ACHN (cell line): ENCODE measurements around the gene TSTD2.
"Not testable (repeated sequence)": the region's sequence is repeated elsewhere in the genome, so short reads cannot be mapped to it uniquely, and the experiment has no call there.

ENCODE experiments used
- DNase-seq: peaks from one replicate; pipeline ENCODE4 v3.0.0-alpha.2; 2015
- in situ Hi-C: cut with HindIII; loops from 2 replicates; pipeline ENCODE4 v1.10.0; 2017; ENCODE audit warnings: low sequenced_read_pairs, low pct_ligation_motif_present, low pct_unique_long_range_greater_than_20kb

The TSTD2 gene

GRCh38 chr9:97635026-97635425 lies 1.9 kb upstream of the TSTD2 start:
- in situ Hi-C loops, result no loop called here
- DNase-seq, result no peak

- in situ Hi-C loops, result no loop called here
- peak; percentile 2 for DNase-seq
Observed at GRCh38 chr9:97633859-97634490, 807 bp upstream of the TSTD2 start.

- DNase-seq, result peak; percentile 62
- in situ Hi-C loops, result no loop called here
Observed at GRCh38 chr9:97632248-97632984, 752 bp downstream of the TSTD2 start.

GRCh38 chr9:97630591-97630990 lies 2.6 kb downstream of the TSTD2 start:
- no peak for DNase-seq
- in situ Hi-C loops, result no loop called here

GRCh38 chr9:97629156-97629555 lies 4.0 kb downstream of the TSTD2 start:
- DNase-seq, result no peak
- in situ Hi-C loops, result no loop called here

- in situ Hi-C loops, result no loop called here
- no peak for DNase-seq
Observed at GRCh38 chr9:97628668-97629067, 4.5 kb downstream of the TSTD2 start.

GRCh38 chr9:97627624-97628023 lies 5.5 kb downstream of the TSTD2 start:
- no peak for DNase-seq
- in situ Hi-C loops, result no loop called here

GRCh38 chr9:97625620-97626019 lies 7.5 kb downstream of the TSTD2 start:
- no peak for DNase-seq
- in situ Hi-C loops, result no loop called here

GRCh38 chr9:97623946-97624345 lies 9.2 kb downstream of the TSTD2 start:
- no peak for DNase-seq
- in situ Hi-C loops, result loop anchor here (25.0 kb wide), 1 partner anchor 162 kb away; no protein-coding TSS in a partner anchor

GRCh38 chr9:97622483-97622882 lies 10.7 kb downstream of the TSTD2 start:
- not testable (repeated sequence) for DNase-seq
- in situ Hi-C loops, result loop anchor here (25.0 kb wide), 1 partner anchor 160 kb away; no protein-coding TSS in a partner anchor

- in situ Hi-C loops, result loop anchor here (25.0 kb wide), 1 partner anchor 158 kb away; no protein-coding TSS in a partner anchor
Observed at GRCh38 chr9:97620063-97620462, 13.1 kb downstream of the TSTD2 start.

GRCh38 chr9:97617939-97618416 lies 15.2 kb downstream of the TSTD2 start:
- in situ Hi-C loops, result loop anchor here (25.0 kb wide), 1 partner anchor 156 kb away; no protein-coding TSS in a partner anchor

More at GRCh38 chr9:97620063-97620462, 13.1 kb downstream of the TSTD2 start:
- DNase-seq, result not testable (repeated sequence)

GRCh38 chr9:97615439-97616072 lies 17.6 kb downstream of the TSTD2 start:
- DNase-seq, result peak; percentile 61
- in situ Hi-C loops, result loop anchor here (25.0 kb wide), 1 partner anchor 153 kb away; no protein-coding TSS in a partner anchor

More at GRCh38 chr9:97617939-97618416, 15.2 kb downstream of the TSTD2 start:
- no peak for DNase-seq

- in situ Hi-C loops, result loop anchor here (25.0 kb wide), 1 partner anchor 143 kb away; no protein-coding TSS in a partner anchor
Observed at GRCh38 chr9:97604901-97605645, 28.1 kb downstream of the TSTD2 start.

GRCh38 chr9:97602430-97602829 lies 30.7 kb downstream of the TSTD2 start:
- in situ Hi-C loops, result loop anchor here (25.0 kb wide), 1 partner anchor 140 kb away; no protein-coding TSS in a partner anchor
- DNase-seq, result no peak

More at GRCh38 chr9:97604901-97605645, 28.1 kb downstream of the TSTD2 start:
- DNase-seq, result no peak

- in situ Hi-C loops, result loop anchor here (25.0 kb wide), 1 partner anchor 139 kb away; no protein-coding TSS in a partner anchor
- DNase-seq, result no peak
Observed at GRCh38 chr9:97601228-97601898, 31.8 kb downstream of the TSTD2 start.

GRCh38 chr9:97600531-97601227 lies 32.5 kb downstream of the TSTD2 start:
- in situ Hi-C loops, result loop anchor here (25.0 kb wide), 1 partner anchor 138 kb away; no protein-coding TSS in a partner anchor
- no peak for DNase-seq
